ENCODE measurements around the gene ARL8A. TPM values are rescaled to one million over a fixed set of nuclear protein-coding genes. Genes with fewer than 3 reads are reported as not detected.

ARL8A gene
- total RNA-seq, 1 donor from 2014 or later, result 95.1 TPM

- no peak for DNase-seq (ENCODE audit: low spot score)
- Mint-ChIP-seq H3K4me3 (ENCODE audit: unreplicated experiment) (no peak overlapping the region), H3K9me3 (ENCODE audit: low read depth) (no peaks in the 10 kb centered on the region), H3K4me1 (ENCODE audit: low read depth) (peaks cover 12% of the 10 kb centered on the region), H3K36me3 (ENCODE audit: low read depth) (no peaks in the 10 kb centered on the region), H3K27me3 (ENCODE audit: low read depth) (peaks cover 4% of the 10 kb centered on the region), H3K27ac (ENCODE audit: unreplicated experiment) (no peak overlapping the region)
- no peak for TF ChIP-seq CTCF (IDR thresholded peaks at IDR 0.05)
Measured at GRCh38 chr1:202159534-202160371, 15.2 kb upstream of the ARL8A start.

GRCh38 chr1:202158810-202159533 lies 14.4 kb upstream of the ARL8A start:
- TF ChIP-seq CTCF (IDR thresholded peaks at IDR 0.05), result peak; percentile 9

GRCh38 chr1:202157945-202158344 lies 13.4 kb upstream of the ARL8A start:
- Mint-ChIP-seq H3K9me3 (ENCODE audit: low read depth) (no peaks in the 10 kb centered on the region), H3K36me3 (ENCODE audit: low read depth) (no peaks in the 10 kb centered on the region), H3K27ac (ENCODE audit: unreplicated experiment) (no peak overlapping the region), H3K27me3 (ENCODE audit: low read depth) (peaks cover 4% of the 10 kb centered on the region), H3K4me3 (ENCODE audit: unreplicated experiment) (no peak overlapping the region), H3K4me1 (ENCODE audit: low read depth) (peaks cover 16% of the 10 kb centered on the region)
- no peak for DNase-seq (ENCODE audit: low spot score)
- no peak for TF ChIP-seq CTCF (IDR thresholded peaks at IDR 0.05)

More at GRCh38 chr1:202158810-202159533, 14.4 kb upstream of the ARL8A start:
- Mint-ChIP-seq H3K36me3 (ENCODE audit: low read depth) (no peaks in the 10 kb centered on the region), H3K27ac (ENCODE audit: unreplicated experiment) (no peak overlapping the region), H3K9me3 (ENCODE audit: low read depth) (no peaks in the 10 kb centered on the region), H3K4me1 (ENCODE audit: low read depth) (peaks cover 16% of the 10 kb centered on the region), H3K4me3 (ENCODE audit: unreplicated experiment) (no peak overlapping the region), H3K27me3 (ENCODE audit: low read depth) (peaks cover 4% of the 10 kb centered on the region)
- no peak for DNase-seq (ENCODE audit: low spot score)

GRCh38 chr1:202156590-202156989 lies 12.1 kb upstream of the ARL8A start:
- Mint-ChIP-seq H3K9me3 (ENCODE audit: low read depth) (no peaks in the 10 kb centered on the region), H3K27ac (ENCODE audit: unreplicated experiment) (no peak overlapping the region), H3K4me1 (ENCODE audit: low read depth) (peaks cover 16% of the 10 kb centered on the region), H3K4me3 (ENCODE audit: unreplicated experiment) (no peak overlapping the region), H3K36me3 (ENCODE audit: low read depth) (no peaks in the 10 kb centered on the region), H3K27me3 (ENCODE audit: low read depth) (no peaks in the 10 kb centered on the region)
- no peak for TF ChIP-seq CTCF (IDR thresholded peaks at IDR 0.05)
- DNase-seq (ENCODE audit: low spot score), result no peak

GRCh38 chr1:202155478-202156021 lies 11.0 kb upstream of the ARL8A start:
- Mint-ChIP-seq H3K27ac (ENCODE audit: unreplicated experiment) (no peak overlapping the region), H3K27me3 (ENCODE audit: low read depth) (no peaks in the 10 kb centered on the region), H3K9me3 (ENCODE audit: low read depth) (no peaks in the 10 kb centered on the region), H3K4me1 (ENCODE audit: low read depth) (peaks cover 12% of the 10 kb centered on the region), H3K36me3 (ENCODE audit: low read depth) (no peaks in the 10 kb centered on the region), H3K4me3 (ENCODE audit: unreplicated experiment) (no peak overlapping the region)
- DNase-seq (ENCODE audit: low spot score), result no peak
- TF ChIP-seq CTCF (IDR thresholded peaks at IDR 0.05), result no peak
